Measurements from ENCODE around the gene CPEB4. TPM values are rescaled to one million over a fixed set of nuclear protein-coding genes. Genes with fewer than 3 reads are reported as not detected.
A peak's percentile ranks its signal among the peaks of the same experiment; 100 is the strongest.

The CPEB4 gene
- total and polyA plus RNA-seq, 2 experiments from 2014 or later = 6.2 to 11.6 TPM

DNA sequence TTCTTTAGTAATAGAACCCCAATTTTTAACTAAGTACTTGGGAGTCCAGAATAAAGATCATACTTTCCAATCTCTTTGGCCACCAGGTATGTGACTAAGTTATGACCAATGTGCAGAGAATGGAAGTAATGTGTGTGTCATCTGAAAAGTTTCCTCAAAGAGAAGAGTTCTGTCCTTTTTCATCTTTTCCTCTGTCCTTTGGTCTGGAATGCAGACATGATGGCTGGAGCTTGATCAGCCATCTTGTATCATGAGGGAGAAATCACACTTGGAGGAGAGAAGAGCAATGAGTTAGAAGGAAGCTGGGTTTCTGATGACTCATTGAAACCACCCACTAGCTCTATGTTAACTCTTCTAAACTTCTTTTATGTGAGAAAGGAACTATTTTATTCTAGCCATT lies 5.5 kb upstream of the CPEB4 start:
- in situ Hi-C loops (cut with MboI) = no loop called here
- no peak overlapping the region for H3K4me2 ChIP-seq (ENCODE audit: unreplicated experiment)

DNA sequence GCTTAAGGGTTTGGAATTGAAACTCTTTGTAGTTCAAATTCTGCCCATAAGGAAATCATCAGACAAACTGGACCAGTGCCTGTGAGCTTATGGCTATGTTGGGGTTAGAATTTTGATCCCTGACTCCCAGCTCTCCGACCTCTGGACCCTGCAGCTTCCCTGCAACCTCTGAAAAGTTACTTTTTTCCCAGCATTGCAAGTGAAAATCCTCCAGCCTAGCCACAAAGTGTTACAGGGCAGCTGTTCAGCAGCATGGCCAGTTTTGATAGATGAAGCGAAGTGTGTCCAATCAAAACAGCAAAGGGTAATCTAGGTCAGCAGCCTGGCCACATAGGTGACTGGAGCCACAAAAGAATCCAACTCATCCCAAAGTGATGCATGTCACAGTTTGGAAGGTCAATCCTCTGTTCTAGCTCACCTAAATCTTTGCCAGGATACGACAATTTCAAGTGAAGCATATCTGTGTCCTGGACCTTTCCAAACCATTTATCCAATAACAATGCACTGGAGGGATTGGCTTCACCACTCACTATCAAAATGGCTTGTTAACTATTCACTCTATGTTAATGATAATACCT lies 4.7 kb upstream of the CPEB4 start:
- 74 to 78% methylated on average over 3 of the region's 3 CpGs for WGBS, 2 experiments (ENCODE audit: low coverage in 1 of 2, low lambda C conversion rate in 2 of 2, missing lambda C conversion rate in 2 of 2)
- in situ Hi-C loops (cut with MboI) = no loop called here
- H4K20me1 ChIP-seq (ENCODE audit: insufficient read depth) = no peaks in the 10 kb centered on the region
- no peak overlapping the region for H3K9ac ChIP-seq
- peaks cover 38% of the 10 kb centered on the region for H3F3A ChIP-seq (ENCODE audit: insufficient read depth)
- DNase-seq = no peak
- H3K27ac ChIP-seq = no peak overlapping the region
- no peak overlapping the region for H3K4me2 ChIP-seq (ENCODE audit: unreplicated experiment)
- H2AFZ ChIP-seq = no peak overlapping the region
- H3K36me3 ChIP-seq (ENCODE audit: low read depth) = no peaks in the 10 kb centered on the region
- peaks cover 3% of the 10 kb centered on the region for H3K79me2 ChIP-seq (ENCODE audit: insufficient read depth)
- H3K4me3 ChIP-seq = no peak overlapping the region
- TF ChIP-seq EZH2phosphoT487 (IDR thresholded peaks at IDR 0.05; ENCODE audit: insufficient read depth, low read depth) (no peak), EZH2 (IDR thresholded peaks at IDR 0.05; ENCODE audit: insufficient read depth, poor library complexity, severe bottlenecking) (no peak)
- peaks cover 20% of the 10 kb centered on the region for H3K4me1 ChIP-seq (ENCODE audit: insufficient read depth)
- peaks cover 4% of the 10 kb centered on the region for H3K9me3 ChIP-seq (ENCODE audit: low read depth)
- no peaks in the 10 kb centered on the region for H3K9me2 ChIP-seq (ENCODE audit: insufficient read depth)
- no peaks in the 10 kb centered on the region for H3K27me3 ChIP-seq (replicated peaks; ENCODE audit: insufficient read depth)

More for the DNA sequence above, 5.5 kb upstream of the CPEB4 start:
- Histone ChIP-seq H3K36me3 (ENCODE audit: low read depth) (no peaks in the 10 kb centered on the region), H2AFZ (no peak overlapping the region), H3K79me2 (ENCODE audit: insufficient read depth) (no peaks in the 10 kb centered on the region), H3K4me3 (no peak overlapping the region), H3K9me3 (ENCODE audit: low read depth) (peaks cover 4% of the 10 kb centered on the region), H3K9me2 (ENCODE audit: insufficient read depth) (no peaks in the 10 kb centered on the region), H3K27ac (no peak overlapping the region), H3K27me3 (replicated peaks; ENCODE audit: insufficient read depth) (no peaks in the 10 kb centered on the region), H3F3A (ENCODE audit: insufficient read depth) (peaks cover 38% of the 10 kb centered on the region), H4K20me1 (ENCODE audit: insufficient read depth) (no peaks in the 10 kb centered on the region), H3K4me1 (ENCODE audit: insufficient read depth) (peaks cover 20% of the 10 kb centered on the region), H3K9ac (no peak overlapping the region)
- DNase-seq = peak; percentile 41
- TF ChIP-seq EZH2phosphoT487 (IDR thresholded peaks at IDR 0.05; ENCODE audit: insufficient read depth, low read depth) (no peak), EZH2 (IDR thresholded peaks at IDR 0.05; ENCODE audit: insufficient read depth, poor library complexity, severe bottlenecking) (no peak)

DNA sequence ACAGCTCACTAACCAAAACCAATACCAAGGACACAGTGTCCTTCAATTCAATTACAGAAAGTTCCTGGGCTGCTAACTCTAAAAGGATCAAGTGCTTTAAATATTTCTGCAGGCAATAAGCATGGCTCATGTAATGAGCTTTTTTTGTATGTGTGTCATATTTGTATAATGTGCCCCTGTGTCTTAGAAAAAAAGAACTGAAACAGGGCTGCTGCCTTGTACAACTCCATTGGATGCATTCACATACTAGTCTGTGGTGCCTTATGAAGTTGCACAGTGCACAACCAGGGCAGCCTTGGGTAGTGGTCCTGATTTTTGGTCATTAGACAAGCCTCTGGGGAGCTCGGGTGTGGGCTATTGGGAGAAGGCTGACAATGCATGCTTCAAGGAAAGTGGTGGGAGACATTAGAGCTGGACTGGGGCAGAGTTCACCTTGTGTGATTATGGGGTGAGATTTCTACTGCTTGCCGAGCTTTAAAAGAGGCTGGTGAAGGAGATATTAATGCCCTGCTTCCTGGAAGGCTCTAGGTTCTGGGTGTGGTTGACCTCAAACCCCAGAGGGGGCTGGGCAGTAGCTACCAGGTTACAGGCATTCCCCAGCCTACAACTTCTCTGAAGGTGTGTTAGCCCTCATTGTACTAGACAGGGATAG lies 3.6 kb upstream of the CPEB4 start:
- in situ Hi-C loops (cut with MboI) = no loop called here
- Histone ChIP-seq H3K9me2 (ENCODE audit: insufficient read depth) (no peaks in the 10 kb centered on the region), H3F3A (ENCODE audit: insufficient read depth) (peaks cover 37% of the 10 kb centered on the region), H3K9ac (no peak overlapping the region), H3K27me3 (replicated peaks; ENCODE audit: insufficient read depth) (no peaks in the 10 kb centered on the region), H4K20me1 (ENCODE audit: insufficient read depth) (no peaks in the 10 kb centered on the region), H3K9me3 (ENCODE audit: low read depth) (peaks cover 4% of the 10 kb centered on the region), H2AFZ (no peak overlapping the region), H3K36me3 (ENCODE audit: low read depth) (no peaks in the 10 kb centered on the region), H3K4me1 (ENCODE audit: insufficient read depth) (peaks cover 25% of the 10 kb centered on the region), H3K4me2 (ENCODE audit: unreplicated experiment) (no peak overlapping the region), H3K4me3 (no peak overlapping the region), H3K79me2 (ENCODE audit: insufficient read depth) (peaks cover 14% of the 10 kb centered on the region), H3K27ac (no peak overlapping the region)
- DNase-seq = no peak
- WGBS, 2 experiments (ENCODE audit: low coverage in 1 of 2, low lambda C conversion rate in 2 of 2, missing lambda C conversion rate in 2 of 2) = 58 to 61% methylated on average over 2 of the region's 2 CpGs
- TF ChIP-seq EZH2phosphoT487 (IDR thresholded peaks at IDR 0.05; ENCODE audit: insufficient read depth, low read depth) (no peak), EZH2 (IDR thresholded peaks at IDR 0.05; ENCODE audit: insufficient read depth, poor library complexity, severe bottlenecking) (no peak)

DNA sequence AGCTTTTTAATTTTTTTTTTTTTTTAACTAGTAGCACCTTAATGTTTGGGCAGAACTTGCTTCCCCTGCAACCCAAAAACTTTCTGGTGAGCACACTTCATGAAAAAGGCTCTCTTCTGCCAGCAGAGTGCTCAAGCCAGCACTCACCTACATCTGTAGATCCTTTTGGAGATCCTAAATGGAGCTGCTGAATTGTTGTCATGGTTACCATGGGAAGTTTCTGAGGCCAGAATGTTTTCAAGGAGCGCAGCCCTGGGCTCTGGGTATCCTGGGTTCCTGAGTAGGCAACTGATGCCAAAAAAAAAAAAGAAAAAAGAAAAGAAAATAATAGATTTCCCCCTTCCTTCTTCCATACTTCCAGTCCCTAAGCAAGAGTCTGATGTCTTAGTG lies 3.1 kb upstream of the CPEB4 start:
- no peaks in the 10 kb centered on the region for H3K27me3 ChIP-seq (replicated peaks; ENCODE audit: insufficient read depth)
- H3K4me2 ChIP-seq (ENCODE audit: unreplicated experiment) = no peak overlapping the region
- H3K27ac ChIP-seq = no peak overlapping the region
- H2AFZ ChIP-seq = no peak overlapping the region
- no peaks in the 10 kb centered on the region for H4K20me1 ChIP-seq (ENCODE audit: insufficient read depth)
- peaks cover 4% of the 10 kb centered on the region for H3K9me3 ChIP-seq (ENCODE audit: low read depth)
- peaks cover 19% of the 10 kb centered on the region for H3K79me2 ChIP-seq (ENCODE audit: insufficient read depth)
- H3K9ac ChIP-seq = no peak overlapping the region
- H3K9me2 ChIP-seq (ENCODE audit: insufficient read depth) = no peaks in the 10 kb centered on the region
- H3K4me1 ChIP-seq (ENCODE audit: insufficient read depth) = peaks cover 25% of the 10 kb centered on the region
- TF ChIP-seq EZH2 (IDR thresholded peaks at IDR 0.05; ENCODE audit: insufficient read depth, poor library complexity, severe bottlenecking) (no peak), EZH2phosphoT487 (IDR thresholded peaks at IDR 0.05; ENCODE audit: insufficient read depth, low read depth) (no peak)
- WGBS, 2 experiments (ENCODE audit: low coverage in 1 of 2, low lambda C conversion rate in 2 of 2, missing lambda C conversion rate in 2 of 2) = 50 to 53% methylated on average over 1 of the region's 1 CpG
- in situ Hi-C loops (cut with MboI) = no loop called here
- DNase-seq = no peak
- H3K36me3 ChIP-seq (ENCODE audit: low read depth) = no peaks in the 10 kb centered on the region
- peaks cover 32% of the 10 kb centered on the region for H3F3A ChIP-seq (ENCODE audit: insufficient read depth)
- no peak overlapping the region for H3K4me3 ChIP-seq

Data from GM23248 (cell line).